Hindlimb muscle (tissue), 1 donor: Measurements from ENCODE around the gene TPST1. TPM values are rescaled to one million over a fixed set of nuclear protein-coding genes. Genes with fewer than 3 reads are reported as not detected.

ENCODE experiments used
- DNase-seq: peaks from one replicate; pipeline ENCODE4 v3.0.0-alpha.2; 2013
- polyA plus RNA-seq: library from polyadenylated mRNA; unstranded; fragments of 120-200 nt; gene quantifications from one replicate; pipeline ENCODE4 v1.2.1, GENCODE V29; 2013; ENCODE audit not compliant: insufficient read length

The TPST1 gene
- polyA plus RNA-seq, 1 donor = 13.7 TPM

DNA sequence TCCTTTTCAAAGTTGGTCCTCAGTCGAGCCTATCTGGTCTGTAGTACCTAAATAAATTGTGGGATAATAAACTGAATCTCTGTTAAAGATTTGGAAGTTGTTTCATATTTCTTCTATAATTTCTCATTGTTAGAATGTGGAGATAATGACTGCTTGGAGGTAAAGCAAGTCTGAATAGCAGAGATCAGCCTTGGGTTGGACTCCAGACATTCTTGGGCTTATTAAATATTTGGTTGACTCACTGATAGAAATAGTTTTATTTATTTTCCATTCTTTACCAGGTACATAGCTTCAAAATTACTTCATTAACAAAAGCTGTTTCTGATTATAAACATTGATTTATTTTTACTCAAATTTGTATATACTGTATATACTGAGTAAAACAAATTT lies 34.3 kb downstream of the TPST1 start:
- no peak for DNase-seq

DNA sequence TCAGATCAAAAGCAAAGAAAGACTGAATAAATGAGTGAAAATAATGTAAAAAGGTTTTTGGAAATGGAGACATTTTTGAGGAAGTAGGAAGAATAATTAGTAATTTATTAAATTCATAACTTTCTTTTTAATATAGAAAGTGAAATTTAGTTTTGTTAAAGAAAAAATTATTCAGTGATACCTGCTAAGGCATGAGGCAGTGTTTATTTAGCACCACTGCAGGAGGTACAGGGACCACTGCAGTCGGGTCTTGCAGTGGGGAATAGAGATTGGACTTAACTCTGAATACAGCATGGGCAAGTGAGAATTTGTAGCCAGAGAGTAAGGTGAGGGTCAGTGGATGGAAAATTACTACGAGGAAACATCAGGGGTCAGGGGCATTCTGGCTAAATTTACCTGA lies 39.9 kb downstream of the TPST1 start:
- DNase-seq = no peak

DNA sequence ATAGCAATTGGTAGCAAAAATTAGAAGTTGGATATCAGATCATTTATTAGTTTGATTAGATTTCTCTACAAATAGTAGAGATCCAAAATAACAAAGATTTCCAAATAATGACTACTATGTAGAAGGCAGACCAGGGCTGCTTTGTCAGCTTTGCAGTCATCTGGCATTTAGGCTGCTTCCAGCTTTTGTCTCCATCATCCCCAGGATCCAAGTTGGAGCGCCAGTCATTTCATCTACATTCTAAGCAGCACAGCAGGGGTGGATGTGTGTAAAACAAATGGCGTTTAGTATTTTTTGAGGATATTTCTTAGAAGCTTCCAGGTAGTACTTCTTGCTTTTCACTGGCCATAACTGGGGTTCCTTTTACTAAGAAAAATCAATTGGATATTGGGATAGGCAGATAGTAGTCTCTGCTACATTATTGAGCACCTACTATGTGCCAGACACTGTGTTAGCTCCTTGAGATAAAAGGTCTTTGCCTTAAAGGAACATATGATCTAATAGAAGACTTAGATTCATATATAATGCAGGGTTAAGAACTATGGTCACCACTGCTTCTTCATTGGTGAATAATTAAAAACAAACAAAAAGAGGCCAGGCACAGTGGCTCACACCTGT lies 41.5 kb downstream of the TPST1 start:
- DNase-seq = no peak

DNA sequence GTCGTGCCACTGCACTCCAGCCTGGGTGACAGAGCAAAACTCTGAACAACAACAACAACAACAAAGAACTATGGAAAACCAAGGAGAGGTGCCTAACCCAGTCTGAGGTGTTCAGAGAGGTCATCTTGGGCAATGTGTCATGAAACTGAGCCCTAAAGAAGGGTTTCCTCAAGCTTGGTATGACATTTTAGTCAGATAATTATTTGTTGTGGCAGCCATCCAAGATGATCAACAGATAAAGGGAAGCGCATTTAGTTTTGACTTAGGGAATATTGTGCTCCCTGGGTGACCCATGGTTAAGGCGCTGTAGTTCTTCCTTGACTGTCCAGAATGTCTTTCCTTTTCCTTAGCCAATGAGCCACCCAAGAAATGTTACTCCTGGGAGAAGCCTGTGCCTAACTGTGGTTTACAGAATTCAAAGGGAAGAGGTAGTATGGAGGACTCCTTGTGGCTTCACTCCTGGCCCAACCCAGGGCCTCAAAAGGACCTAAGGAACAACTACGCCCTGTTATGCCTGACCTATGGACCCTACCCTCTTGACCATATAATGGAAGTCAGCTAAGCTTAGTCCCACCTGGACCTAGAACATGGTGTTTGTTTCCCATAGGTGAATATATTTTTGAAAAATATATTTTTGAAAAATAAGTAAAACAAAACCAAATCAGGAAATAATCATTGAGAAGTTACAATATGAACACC lies 42.4 kb downstream of the TPST1 start:
- no peak for DNase-seq

DNA sequence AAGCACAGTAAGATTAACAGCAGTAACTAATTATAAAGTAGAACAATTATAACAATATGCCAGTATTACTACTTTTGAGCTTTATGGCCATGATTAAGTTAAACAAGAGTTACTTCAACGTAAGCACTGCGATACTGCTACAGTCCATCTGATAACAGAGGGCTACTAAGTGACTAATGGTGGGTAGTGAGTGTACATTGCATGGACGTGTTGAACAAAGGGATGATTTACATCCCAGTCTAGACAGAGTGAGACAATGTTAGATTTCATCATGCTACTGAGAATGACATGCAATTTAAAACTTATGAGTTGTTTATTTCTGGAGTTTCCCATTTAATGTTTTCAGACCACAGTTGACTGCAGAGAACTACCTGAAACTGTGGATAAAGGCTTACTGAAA lies 45.6 kb downstream of the TPST1 start:
- no peak for DNase-seq

DNA sequence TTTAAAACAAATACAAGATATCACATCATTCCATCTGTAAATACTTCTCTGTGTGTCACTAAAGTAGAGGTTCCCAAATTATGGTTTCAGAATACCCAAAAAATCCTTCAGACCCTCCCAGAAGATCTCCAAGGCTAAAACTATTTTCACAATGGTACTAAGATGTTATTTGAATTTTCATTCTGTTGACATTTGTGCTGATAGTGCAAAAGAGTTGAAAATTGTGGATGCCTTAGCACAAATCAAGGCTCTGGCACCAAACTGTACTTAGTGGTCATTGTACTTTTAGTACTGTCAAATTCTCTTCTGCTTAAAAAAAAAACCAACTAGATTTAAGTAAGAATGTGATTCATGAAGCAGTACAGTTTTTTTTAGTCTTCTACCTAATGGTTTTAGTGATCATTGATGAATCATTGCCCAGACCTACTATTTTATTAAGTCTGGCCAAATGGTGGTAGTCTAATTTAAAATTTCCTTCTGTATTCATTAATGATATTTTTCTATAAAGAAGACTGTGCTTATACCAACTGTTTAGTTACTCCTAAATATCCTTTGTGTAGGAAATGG lies 50.5 kb downstream of the TPST1 start:
- no peak for DNase-seq

DNA sequence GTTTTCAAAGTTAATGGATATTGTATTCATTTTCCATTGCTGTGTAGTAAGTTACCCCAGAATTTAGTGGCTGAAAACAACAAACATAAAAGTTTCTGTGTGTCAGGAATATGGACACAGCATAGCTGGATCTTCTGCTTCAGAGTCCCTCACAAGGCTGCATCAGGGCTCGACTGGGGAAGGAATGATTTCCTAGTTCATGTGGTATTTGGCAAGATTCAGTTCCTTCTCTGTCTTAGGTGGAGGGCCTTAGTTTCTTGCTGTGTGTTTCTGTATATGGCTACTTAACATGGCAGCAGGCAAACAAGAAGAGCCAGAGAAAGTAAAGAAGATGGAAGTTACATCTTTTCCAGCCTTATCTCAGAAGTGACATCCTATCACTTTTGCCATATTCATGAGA lies 51.1 kb downstream of the TPST1 start:
- no peak for DNase-seq

DNA sequence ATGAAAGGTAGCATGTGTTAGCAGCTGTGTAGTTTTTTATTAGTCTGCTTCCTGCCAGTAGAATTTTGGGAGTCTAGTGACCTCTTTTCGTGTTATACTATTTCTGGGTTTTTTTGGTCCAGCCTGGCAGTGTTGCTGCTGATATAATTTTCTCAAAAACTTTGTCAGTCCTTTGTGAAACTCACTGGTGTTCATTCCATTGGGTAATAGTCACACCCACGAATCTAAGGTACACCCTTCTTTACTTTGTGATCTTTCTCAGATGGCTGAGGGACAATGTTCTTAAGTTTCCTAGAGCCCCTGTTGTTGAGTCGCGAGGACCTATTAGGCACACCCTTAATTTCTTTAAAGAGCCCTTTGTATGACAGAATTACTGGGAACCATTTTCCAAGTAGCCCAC lies 52.3 kb downstream of the TPST1 start:
- DNase-seq = no peak

DNA sequence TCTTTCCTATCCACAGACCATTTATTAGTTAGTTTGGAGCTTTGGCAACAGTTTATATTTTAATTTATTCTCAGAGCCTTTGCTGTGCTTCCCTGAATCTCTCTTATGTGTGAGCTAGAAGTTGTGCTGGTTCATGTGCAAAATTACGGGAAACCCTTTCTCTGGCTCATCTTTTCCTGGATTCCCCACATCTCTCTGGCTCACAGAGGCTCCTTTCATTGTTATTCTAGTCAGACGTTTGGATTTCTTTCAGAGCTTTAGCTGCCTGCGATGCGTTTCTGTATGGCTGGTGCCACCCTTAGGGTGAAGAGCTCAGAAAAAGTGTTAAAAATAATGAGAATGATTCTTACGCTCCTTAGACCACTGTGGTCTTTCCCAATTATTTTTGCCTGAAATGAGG lies 53.3 kb downstream of the TPST1 start:
- peak; percentile 38 for DNase-seq

DNA sequence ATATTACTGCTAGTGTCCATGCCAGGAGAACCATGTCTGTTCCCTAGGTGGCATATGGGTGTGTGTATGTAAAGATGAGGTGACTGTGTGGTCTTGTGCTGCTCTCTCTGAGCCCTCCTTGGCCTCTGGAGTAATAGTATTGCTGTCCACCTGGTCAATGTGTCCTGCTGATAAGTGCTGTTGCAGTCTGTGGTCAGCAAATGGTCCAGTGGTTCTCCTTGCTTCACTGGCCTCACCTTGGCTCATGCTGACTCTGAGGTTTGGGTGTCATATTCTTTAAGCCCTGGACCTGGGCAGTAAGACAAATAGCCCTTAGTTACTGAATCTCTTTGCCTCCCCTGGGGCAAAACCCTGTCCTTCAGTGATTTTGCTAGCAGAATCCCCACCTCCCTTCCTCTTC lies 56.8 kb downstream of the TPST1 start:
- no peak for DNase-seq

DNA sequence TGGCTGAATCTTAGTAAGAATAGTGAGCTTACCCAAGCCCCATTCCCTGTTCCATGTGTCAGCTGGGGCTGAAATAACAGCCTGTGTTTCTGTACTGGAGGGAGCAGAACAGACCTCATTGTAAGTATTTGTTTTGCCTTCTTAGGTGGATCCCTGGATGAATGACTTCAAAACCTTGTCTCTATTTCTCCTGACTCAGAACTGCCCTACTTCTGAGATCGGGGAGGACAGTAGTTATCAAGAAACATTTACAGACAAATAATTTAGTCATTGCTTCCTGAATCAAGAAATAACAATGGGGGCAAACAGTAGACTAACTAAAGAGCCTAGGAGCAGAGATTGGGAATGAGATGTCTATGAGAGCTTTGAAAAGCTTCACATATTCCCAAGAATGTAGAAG lies 58.8 kb downstream of the TPST1 start:
- no peak for DNase-seq

DNA sequence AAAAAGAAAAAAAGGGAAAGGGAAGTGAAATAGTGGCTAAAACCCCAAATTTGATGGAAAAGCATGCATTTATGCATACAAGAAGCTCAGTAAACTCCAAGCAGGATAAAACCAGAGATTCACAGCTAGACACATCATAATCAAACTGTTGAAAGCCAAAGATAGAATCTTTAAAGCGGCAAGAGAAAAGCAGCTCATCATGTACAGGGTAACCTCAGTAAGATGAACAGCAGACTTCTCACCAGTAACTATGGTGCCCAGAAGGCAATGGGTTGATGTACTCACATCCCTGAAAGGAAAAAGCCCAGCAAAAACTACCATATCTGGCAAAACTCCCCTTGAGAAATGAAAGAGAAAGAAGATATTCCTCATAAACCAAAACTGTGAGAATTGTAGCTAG lies 60.4 kb downstream of the TPST1 start:
- no peak for DNase-seq

DNA sequence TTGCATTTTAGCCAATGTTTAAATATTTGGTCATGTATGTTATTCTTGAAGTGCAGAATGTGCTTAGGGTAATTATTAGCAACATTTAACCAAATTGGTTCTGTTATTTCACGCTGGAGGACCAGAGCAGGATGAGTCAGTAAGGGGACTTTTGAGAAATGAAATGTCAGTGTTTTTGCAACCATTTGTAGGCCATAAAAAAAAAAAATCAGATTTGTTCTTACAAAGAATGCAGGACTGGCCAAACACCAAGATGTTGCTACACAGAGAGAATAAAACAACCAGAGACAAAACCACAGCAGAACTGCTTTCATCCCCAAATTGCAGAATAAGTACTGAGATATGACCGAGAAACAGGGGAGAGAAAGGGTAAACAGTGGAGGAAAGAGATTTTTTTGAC lies 62.1 kb downstream of the TPST1 start:
- DNase-seq = peak; percentile 48

DNA sequence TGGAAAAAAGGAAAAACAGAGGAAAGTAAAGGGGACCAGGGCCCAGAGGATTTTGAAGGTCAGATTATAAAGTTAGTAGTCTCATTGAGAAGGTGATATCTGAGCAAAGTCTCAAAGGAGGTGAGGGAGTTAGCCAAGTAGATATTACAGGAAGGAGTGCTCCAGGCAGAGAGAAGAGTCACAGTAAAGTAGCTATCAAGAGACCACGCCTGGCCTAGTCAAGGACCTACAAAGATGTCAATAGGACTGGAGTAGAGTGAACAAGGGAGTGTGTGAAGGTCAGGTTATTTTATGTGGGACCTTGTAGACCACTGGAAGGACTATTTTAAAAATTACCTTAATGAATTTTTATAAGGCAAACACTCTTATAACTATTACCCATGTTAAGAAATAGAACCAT lies 64.8 kb downstream of the TPST1 start:
- DNase-seq = no peak

DNA sequence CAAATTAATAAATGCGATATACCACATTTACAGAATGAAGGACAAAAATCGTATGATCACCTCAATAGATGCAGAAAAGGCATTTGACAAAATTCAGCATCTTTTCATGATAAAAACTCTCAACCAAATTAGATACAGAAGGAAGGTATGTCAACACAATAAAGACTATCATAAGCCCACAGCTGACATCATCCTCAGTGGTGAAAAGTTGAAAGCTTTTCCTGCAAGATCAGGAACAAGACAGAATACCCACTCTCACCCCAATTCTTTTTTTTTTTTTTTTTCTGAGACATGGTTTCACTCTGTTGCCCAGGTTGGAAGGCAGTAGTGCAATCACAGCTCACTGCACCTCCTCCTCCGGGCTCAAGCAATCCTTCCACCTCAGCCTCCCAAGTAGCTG lies 67.2 kb downstream of the TPST1 start:
- DNase-seq = no peak

DNA sequence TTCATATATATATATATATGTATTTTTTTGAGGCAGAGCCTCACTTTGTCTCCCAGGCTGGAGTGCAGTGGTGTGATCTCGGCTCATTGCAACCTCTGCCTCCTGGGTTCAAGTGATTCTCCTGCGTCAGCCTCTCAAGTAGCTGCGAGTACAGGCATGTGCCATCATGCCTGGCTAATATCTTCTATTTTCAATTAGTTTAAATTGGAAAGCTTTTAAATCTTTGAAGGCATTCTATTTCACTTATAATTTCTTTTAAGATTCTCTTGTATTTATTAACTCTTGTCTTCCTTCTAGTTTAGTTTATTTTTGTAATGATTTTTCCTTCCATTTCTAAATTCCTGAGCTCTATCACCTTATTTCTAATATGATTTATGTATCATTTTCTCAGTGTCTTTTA lies 71.2 kb downstream of the TPST1 start:
- no peak for DNase-seq

DNA sequence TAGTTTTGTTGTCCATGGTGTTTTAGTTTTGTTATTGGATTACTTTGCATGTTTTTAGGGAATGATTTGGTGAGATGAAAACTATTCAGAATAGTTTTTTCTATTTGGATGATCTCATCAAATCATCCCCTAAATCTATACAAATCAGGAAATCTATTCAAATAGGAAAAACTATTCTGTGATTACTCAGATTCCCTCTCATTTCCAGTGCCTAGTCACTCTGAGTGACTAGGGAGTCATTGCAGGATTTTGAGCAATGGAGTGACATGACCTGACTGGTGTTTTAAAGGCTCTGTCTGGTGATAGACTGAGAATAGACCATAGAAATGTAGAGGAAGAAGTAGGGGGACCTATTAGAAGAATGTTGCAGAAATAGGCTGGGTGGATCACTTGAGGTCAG lies 72.4 kb downstream of the TPST1 start:
- DNase-seq = no peak

DNA sequence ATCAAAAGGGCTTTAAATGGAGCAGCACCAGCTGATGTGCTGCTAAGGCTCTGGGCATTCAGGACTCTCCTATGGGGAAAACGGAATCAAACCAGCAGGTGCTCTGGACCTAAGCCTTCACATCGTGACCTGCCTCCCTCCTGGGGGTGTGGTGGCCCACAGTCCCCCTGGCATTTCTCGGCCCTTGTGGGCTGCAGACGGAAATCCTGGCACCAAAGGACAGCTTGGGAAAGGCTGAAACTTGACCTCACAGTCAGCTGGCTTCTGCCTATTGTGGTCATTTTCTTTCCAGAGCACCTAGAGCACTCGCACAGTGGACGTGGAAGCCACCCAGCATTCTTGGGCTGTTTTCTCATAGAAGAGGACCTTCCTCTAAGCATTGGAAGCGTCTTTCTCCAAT lies 74.8 kb downstream of the TPST1 start:
- DNase-seq = no peak

DNA sequence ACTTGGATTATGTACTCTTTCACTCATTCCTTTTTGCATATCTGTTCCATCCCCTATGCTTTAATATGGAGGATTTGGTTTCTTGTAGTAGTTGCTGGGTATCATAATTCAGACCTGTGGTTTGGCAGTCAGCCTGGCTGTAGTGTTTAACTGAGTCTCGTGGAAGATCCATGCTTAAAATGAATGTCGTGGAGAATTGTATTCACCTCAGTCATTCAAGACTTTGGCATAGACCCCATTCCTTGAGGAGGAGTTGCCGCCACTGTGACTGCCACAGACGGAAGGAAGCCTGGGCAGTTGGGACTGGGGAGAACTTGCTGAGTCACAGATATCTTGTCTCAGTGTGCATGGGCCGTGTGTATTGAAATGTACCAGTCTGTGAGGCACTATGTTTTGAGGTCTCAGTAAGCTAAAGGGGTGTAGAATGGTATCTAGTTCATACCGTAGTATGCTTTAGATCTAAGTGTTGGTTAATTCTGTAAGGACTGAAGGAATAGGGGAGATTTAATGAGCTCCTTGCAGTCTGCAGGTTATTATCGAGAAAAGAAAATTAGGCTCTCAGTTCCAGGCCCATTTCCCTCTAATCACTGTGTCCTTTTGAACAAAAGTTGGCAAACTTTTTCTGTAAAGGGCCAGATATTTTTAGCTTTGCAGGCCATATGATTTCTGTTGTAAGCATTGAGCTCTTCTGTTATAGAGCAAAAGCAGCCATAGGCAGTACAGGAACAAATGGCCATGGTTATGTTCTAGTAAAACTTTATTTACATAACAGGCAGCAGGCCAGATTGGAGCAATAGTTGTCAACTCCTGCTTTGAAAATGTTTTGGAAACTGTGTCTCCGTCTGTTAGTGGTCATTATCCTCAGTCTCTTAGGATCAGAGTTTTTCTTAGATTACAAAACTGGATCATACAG lies 76.8 kb downstream of the TPST1 start:
- peak; percentile 6 for DNase-seq

DNA sequence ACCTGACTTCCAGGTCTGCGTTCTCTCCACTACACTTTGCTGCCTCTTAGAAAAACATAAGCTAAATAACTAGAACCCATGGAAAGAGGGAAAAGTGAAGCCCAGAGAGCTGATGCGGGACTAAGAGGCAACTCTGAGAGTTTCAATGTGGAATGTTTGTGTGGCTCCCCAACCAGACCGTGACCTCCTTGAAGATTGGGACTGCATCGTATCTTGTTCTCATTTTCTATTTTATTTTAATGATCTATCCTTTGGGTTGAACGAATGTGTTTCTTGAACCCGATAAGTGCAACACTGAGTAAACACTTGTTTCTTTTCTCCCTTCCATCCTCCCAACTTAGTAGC lies 77.4 kb downstream of the TPST1 start:
- DNase-seq = no peak

DNA sequence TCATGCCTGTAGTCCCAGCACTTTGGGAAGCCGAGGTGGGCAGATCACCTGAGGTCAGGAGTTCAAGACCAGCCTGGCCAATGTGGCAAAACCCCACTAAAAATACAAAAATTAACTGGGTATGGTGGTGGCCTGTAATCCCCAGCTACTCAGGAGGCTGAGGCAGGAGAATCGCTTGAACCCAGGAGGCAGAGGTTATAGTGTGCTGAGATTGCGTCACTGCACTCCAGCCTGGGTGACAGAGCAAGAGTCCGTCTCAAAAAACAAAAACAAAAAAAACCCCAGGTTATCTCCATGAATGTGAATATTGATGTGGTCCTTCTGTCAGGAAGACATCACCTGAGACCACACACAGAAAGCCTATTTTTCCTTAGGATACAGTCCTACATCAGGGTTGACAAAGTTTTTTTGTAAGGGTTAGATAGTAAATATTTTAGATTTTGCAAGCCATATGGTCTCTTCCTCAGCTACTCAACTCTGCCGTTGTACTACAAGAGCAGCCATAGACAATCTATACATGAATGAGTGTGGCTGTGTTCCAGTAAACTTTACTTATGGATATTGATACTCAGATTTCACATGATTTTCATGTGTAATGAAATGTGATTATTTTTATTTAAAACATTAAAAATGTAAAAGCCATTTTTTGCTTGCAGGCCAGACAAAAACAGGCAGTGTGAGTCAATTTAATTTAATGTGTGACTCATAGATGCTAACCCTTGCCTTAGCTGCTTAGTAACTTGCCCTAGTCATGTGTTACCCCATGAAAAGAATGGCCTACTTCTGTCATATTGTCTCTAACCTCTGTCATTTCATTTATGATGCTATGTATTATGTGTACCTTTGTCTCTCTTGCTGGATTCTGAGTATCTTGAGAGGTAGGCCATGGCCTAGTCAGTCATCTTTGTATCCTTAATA lies 78.1 kb downstream of the TPST1 start:
- no peak for DNase-seq

DNA sequence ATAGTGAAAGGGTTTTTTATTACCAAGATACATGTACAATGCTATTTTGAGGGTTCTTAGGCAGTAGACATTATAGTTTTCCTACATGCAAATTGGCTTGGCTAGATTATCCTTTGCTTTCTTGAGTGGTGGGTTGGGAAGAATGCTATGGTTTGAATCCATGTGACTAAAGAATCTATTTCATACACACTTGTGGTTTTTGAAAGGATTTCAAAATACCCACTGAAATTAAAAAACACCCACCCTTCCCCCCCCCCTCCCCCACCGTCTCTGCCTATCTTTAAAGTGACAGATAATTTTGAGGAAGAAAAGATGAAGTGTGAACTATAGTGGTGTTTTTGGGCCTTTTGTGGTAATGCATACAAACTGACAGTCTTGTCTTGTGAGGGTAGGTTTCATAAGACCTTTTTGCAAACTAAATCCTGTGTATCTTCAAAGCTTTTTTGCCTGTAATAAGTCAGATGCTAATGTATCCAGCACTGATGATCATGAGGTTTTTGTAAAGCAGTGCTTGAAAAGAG lies 90.9 kb downstream of the TPST1 start:
- no peak for DNase-seq
